C4-2B (cell line): Measurements from ENCODE around the gene HBM.

Source experiments
- ZFX ChIP-seq: fragments of 450-650 bp; IDR thresholded peaks from 2 replicates; pipeline ENCODE4 v1.6.1; 2017
- TF ChIP-seq, protein P1 (sequence below): fragments of 450-650 bp; conservative IDR thresholded peaks from 2 replicates; pipeline ENCODE4 v1.5.1; 2017; ENCODE audit warnings: mild to moderate bottlenecking

DNA sequence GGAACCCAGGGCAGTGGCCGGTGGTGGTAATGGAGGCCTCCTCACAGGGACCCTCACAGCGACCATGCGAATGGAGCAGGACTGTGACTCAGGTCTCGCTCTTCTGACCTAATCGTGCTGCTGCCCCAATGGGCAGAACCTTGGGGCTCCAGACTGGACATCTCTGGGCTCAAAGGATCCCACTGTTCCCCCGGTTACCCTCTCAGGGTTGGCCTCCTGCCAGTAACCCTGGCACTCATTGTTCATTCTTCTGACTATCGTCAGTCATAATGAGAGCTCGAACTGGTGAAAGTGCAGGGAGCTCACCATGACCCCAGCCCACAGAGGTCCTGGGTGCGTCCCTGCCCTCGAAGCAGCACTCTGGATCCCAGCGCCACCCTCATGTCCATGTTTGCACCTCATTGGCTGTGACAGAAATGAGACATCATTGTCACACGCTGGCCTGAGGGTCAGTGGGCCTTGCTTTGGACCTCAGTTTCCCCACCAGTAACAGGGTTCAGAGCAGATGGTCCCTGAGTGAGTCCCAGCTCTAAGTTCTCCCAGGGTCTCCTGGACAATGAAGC is 23.3 kb upstream of the HBM start:
- TF ChIP-seq, protein P1, sequence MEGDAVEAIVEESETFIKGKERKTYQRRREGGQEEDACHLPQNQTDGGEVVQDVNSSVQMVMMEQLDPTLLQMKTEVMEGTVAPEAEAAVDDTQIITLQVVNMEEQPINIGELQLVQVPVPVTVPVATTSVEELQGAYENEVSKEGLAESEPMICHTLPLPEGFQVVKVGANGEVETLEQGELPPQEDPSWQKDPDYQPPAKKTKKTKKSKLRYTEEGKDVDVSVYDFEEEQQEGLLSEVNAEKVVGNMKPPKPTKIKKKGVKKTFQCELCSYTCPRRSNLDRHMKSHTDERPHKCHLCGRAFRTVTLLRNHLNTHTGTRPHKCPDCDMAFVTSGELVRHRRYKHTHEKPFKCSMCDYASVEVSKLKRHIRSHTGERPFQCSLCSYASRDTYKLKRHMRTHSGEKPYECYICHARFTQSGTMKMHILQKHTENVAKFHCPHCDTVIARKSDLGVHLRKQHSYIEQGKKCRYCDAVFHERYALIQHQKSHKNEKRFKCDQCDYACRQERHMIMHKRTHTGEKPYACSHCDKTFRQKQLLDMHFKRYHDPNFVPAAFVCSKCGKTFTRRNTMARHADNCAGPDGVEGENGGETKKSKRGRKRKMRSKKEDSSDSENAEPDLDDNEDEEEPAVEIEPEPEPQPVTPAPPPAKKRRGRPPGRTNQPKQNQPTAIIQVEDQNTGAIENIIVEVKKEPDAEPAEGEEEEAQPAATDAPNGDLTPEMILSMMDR: no peak
- no peak for TF ChIP-seq ZFX
